Head of caudate nucleus (tissue), 42 donors: Measurements from ENCODE around the gene GRIK5.

Experiments used
- DNase-seq, 42 donors: peaks; one replicate each; pipeline versions ENCODE4 v3.0.0 to v3.0.0-alpha.2; 2020 to 2021; ENCODE audit warnings: mixed read lengths in 7 of 42
- intact Hi-C: fragments of 100-400 bp; cut with DNase I; formaldehyde crosslinking; loops from one replicate; pipeline ENCODE4 v1.15.0; 2022

GRIK5 gene

DNA sequence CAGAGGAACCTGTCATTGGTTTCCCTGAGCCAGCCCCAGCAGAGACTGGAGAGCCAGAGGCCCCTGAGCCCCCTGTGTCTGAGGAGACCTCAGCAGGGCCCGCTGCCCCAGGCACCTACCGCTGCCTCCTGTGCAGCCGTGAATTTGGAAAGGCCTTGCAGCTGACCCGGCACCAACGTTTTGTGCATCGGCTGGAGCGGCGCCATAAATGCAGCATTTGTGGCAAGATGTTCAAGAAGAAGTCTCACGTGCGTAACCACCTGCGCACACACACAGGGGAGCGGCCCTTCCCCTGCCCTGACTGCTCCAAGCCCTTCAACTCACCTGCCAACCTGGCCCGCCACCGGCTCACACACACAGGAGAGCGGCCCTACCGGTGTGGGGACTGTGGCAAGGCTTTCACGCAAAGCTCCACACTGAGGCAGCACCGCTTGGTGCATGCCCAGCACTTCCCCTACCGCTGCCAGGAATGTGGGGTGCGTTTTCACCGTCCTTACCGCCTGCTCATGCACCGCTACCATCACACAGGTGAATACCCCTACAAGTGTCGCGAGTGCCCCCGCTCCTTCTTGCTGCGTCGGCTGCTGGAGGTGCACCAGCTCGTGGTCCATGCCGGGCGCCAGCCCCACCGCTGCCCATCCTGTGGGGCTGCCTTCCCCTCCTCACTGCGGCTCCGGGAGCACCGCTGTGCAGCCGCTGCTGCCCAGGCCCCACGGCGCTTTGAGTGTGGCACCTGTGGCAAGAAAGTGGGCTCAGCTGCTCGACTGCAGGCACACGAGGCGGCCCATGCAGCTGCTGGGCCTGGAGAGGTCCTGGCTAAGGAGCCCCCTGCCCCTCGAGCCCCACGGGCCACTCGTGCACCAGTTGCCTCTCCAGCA lies 10.1 kb upstream of the GRIK5 start:
- intact Hi-C loops: no loop called here
- no peak for DNase-seq

DNA sequence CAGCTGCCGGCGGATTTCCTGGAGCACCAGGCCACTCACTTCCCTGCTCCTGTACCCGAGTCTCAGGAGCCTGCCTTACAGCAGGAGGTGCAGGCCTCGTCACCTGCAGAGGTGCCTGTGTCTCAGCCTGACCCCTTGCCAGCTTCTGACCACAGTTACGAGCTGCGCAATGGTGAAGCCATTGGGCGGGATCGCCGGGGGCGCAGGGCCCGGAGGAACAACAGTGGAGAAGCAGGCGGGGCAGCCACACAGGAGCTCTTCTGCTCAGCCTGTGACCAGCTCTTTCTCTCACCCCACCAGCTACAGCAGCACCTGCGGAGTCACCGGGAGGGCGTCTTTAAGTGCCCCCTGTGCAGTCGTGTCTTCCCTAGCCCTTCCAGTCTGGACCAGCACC lies 9.3 kb upstream of the GRIK5 start:
- DNase-seq: no peak
- intact Hi-C loops: no loop called here

- peak in 21 of 42 donors; percentile 14 to 61 (median 38) for DNase-seq
- intact Hi-C loops: no loop called here
Observed at GRCh38 chr19:42078538-42079275, 8.7 kb upstream of the GRIK5 start.

DNA sequence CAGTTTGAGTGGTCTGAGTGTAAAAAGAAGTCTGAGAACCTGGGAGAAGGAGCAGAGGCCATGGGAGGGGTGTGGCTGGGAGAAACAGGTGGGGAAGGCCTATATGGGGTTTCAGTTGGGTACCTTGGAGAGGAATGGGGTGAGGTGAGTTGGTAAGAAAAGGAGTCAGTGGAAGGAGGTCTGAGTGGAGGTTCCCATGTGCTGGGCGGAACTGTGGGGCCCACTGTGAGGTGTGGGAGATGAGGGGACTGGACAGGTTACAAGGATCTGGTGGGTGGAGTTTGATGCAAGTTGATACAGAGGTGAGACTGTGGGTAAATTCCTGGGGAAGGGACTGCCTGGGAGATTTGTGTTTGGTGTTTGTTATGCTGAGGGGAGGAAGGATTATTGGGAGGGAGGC lies 8.1 kb upstream of the GRIK5 start:
- intact Hi-C loops: no loop called here
- DNase-seq: no peak

- DNase-seq: peak in 8 of 42 donors; percentile 21 to 42 (median 31)
- intact Hi-C loops: no loop called here
Observed at GRCh38 chr19:42076380-42076944, 6.5 kb upstream of the GRIK5 start.

DNA sequence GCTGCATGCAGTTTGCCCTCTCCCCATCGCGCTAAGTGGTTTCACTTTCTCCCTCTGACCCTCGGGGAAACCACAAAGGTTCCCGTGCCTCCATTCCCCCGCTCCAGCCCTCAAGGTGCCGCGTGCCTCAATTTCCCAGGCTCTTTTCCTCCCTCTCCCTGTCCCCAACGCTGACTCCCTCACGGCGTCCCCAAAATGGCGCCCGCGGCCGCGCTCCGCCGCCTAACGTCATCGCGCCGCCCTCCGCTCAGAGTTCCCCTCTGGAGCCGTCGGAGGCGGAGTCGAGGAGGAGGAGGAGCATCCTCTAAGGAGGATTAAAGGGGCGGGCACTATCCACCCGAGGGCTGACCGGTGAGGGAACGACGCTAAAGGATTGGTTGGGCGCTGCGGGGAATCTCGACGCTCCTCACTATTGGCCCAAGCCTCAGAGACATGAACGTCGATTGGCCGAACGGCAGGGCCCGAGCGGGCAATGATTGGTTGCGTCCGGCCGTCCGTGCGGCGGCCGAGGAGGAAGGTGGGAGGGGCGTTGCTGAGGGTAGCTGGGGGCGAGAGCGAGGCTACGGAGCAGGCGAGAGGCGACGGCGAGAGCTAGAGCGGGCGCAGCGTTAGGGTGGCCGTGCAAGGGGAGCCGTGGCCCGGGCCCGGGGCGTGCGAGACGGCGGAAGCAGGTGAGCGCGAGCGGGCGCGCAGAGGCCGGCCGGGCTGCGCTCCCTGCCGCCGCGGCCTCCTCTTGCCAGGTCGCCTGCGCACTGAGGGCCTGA lies 5.8 kb upstream of the GRIK5 start, which contains the start of gene ZNF574:
TSS of gene ZNF574 (plus strand) at position 551 of the 764 bp plus-strand sequence. CDS start 2,441 bp downstream, outside the sequence.
- intact Hi-C loops: no loop called here

GRCh38 chr19:42075364-42075615 lies 5.3 kb upstream of the GRIK5 start:
- DNase-seq: no peak
- intact Hi-C loops: no loop called here

More for the DNA sequence above, 5.8 kb upstream of the GRIK5 start, which contains the start of gene ZNF574:
- DNase-seq: peak; percentile 91 to 99 (median 98)

GRCh38 chr19:42074513-42075363 lies 4.7 kb upstream of the GRIK5 start:
- intact Hi-C loops: no loop called here
- peak in 9 of 42 donors; percentile 11 to 48 (median 36) for DNase-seq

DNA sequence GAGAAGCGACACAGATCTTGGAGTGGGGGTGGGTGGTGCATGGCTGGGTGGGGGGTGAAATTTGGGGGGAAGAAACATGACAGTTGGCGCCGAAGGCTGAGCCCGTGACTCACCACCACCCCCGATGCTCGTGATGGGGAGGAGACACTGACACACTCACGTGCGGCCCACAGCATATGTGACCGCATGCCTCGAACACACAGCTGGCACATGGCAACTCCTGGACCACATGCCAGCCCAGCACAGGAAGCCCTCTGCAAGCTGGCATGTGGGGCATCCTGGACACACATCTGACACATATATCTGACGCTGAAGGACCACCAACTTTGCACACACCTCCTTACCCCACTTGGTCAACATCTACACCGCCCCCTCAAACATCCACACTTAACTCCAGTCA lies 1.2 kb upstream of the GRIK5 start:
- intact Hi-C loops: no loop called here

GRCh38 chr19:42068756-42069571 lies 1.0 kb downstream of the GRIK5 start:
- DNase-seq: peak in 1 of 42 donors; percentile 16
- intact Hi-C loops: no loop called here

More for the DNA sequence above, 1.2 kb upstream of the GRIK5 start:
- peak in 1 of 42 donors; percentile 14 for DNase-seq

- intact Hi-C loops: no loop called here
- DNase-seq: peak in 15 of 42 donors; percentile 18 to 67 (median 32)
Observed at GRCh38 chr19:42068361-42068755, 1.6 kb downstream of the GRIK5 start.

DNA sequence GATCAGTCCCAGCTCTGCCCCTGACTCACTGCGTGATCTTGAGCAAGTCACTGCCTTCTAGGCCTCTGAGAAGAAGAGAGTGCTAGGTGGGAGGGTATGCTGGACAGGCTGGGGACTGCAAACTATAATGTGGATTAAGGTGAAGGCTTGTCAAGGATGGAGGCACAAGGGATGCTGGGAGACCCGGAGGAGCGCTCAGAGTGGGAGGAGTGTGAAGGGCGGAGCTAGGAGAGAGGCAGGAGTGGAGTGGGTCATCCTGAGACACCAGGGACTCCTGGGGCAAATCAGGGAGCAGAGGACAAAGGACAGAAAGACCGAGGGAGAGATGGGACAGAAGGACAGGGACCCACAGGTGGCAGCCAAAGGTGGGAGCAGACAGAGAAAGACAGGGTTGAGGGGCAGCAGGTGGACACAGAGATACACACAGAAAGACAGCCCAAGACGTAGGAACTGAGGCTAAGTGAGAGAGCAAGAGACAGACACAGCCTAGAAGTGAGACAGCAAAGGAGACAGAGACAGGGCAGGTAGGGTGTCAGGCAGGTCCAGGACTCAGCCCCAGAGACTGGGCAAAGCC lies 2.6 kb downstream of the GRIK5 start:
- intact Hi-C loops: no loop called here
- peak in 33 of 42 donors; percentile 25 to 79 (median 48) for DNase-seq

DNA sequence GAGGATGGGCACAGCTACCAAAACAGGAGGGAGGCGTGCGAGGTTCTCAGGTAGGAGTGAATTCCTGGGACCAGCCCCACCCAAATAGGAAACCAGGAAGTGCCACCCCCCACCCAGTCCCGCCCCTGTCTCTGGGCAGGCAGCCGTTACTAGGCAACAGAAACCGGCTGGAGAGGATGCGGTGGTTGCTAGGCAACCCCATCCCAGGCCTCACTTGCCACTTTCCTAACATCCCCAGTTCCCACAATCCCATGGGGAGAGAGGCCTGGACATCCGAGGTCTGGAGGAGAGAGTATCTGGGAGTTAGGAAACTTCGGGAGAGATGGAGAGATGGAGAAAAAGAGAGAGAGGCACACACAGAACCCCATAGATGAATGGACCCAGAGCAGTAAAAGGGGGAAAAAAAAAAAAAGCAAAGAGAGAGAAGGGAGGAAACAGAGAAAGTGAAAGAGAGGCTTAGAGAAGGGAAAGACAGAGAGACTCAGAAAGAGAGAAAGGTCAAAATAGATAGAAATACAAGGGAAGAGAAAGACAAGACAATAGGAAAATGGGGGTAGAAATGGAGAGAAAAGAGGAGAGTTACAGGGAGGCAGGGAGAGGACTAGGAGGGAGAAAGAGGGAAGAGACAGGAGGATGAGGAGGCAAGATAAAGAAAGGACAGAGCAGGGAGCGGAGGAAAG lies 3.8 kb downstream of the GRIK5 start:
- peak in 40 of 42 donors; percentile 29 to 89 (median 64) for DNase-seq
- intact Hi-C loops: no loop called here

GRCh38 chr19:42065511-42065910 lies 4.5 kb downstream of the GRIK5 start:
- DNase-seq: no peak
- intact Hi-C loops: no loop called here

DNA sequence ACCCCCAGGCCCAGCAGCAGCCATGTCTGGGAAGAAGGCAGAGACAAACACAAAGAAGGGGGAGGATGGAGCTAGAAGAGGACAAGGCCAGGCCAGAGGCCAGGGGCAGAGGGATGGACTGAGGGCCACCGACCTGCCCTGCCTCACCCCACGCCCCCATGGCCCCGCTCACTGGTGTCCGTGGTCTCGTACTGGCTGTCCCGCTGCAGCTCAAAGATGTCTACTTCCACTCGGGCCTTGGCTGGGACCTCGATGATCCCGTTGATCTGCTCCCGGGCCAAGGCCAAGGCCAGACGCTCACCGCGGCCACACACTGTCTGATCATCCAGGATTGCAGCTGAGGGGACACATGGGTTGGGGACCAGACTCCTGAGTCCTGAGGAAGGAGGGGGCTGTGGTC lies 5.0 kb downstream of the GRIK5 start:
- intact Hi-C loops: no loop called here
- no peak for DNase-seq

DNA sequence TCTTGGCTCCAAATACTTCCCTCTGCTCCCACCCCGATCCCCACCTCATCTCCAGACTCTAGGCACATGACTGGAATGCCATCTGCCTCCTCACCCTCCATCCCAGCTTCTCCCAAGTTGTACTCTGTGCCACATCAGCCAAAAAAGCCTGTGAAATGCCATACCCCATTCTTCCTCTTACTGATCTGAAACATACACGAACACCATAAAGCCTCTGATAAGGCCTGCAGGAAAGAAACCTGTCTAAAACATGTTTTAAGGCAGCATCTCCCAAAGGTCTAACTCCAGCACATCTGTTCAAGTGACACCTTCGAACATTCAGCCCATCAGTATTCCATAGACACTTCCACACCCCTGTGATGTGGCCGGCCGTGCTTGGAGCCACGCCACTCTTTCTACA lies 5.6 kb downstream of the GRIK5 start:
- intact Hi-C loops: no loop called here
- DNase-seq: no peak

DNA sequence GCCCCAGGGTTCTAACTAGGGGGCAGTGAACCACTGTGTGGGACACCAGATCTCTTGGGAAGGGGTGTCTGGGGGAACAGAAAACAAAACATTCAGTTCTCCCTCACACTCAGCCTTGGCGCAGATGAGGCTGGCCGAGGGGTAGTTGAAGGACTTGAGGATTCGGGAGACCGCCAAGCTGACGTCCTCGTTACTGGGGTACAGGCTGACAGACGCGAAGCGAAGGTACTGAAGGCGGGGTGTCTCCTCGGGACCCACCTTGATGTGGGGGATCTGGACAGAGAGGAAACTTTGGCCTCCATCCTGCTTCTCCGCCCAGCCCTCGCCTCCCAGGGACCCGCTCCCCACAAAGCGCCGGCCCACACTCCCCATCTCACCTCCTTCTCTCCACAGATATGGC lies 7.6 kb downstream of the GRIK5 start:
- DNase-seq: no peak
- intact Hi-C loops: no loop called here
